HL-60 (cell line): ENCODE measurements around the gene CREB5.

ENCODE experiments used
- DNase-seq, 2 experiments: peaks; one replicate each; pipeline ENCODE4 v3.0.0-alpha.2; 2010 to 2020; ENCODE audit warnings: low read depth in 1 of 2, low spot score in 1 of 2
- H3K27ac ChIP-seq: fragments of 250-450 bp; sonication (Bioruptor Pico); replicated peaks from 2 replicates; pipeline ENCODE4 v1.5.1; 2020; ENCODE audit warnings: mild to moderate bottlenecking, moderate library complexity
- H3K27me3 ChIP-seq: fragments of 250-450 bp; sonication (Bioruptor Pico); 2 replicates; pipeline ENCODE4 v1.5.1; 2021; ENCODE audit warnings: mild to moderate bottlenecking, moderate library complexity; ENCODE audit not compliant: insufficient read depth, poor library complexity, severe bottlenecking
- H3K4me3 ChIP-seq: replicated peaks from 2 replicates; pipeline ENCODE4 v1.5.1; 2011; ENCODE audit warnings: mild to moderate bottlenecking, control low read depth, low read length; ENCODE audit not compliant: insufficient read depth
- GABPA ChIP-seq: IDR thresholded peaks from 2 replicates; pipeline ENCODE4 v1.6.1; 2012; ENCODE audit warnings: low read depth
- POLR2AphosphoS5 ChIP-seq: IDR thresholded peaks from 2 replicates; pipeline ENCODE4 v1.6.1; 2012; ENCODE audit warnings: low read depth
- SPI1 ChIP-seq: IDR thresholded peaks from 2 replicates; pipeline ENCODE4 v1.6.1; 2012; ENCODE audit warnings: low read depth, mild to moderate bottlenecking, borderline replicate concordance
- TF ChIP-seq, protein P1 (sequence below): IDR thresholded peaks from 2 replicates; pipeline ENCODE4 v1.6.1; 2012; ENCODE audit warnings: low read depth; ENCODE audit not compliant: insufficient replicate concordance
- TF ChIP-seq, protein P2 (sequence below): IDR thresholded peaks from one replicate; pipeline ENCODE4 v1.5.1; 2011; ENCODE audit warnings: low read length, control low read depth, inconsistent platforms; ENCODE audit not compliant: insufficient read depth

The CREB5 gene

DNA sequence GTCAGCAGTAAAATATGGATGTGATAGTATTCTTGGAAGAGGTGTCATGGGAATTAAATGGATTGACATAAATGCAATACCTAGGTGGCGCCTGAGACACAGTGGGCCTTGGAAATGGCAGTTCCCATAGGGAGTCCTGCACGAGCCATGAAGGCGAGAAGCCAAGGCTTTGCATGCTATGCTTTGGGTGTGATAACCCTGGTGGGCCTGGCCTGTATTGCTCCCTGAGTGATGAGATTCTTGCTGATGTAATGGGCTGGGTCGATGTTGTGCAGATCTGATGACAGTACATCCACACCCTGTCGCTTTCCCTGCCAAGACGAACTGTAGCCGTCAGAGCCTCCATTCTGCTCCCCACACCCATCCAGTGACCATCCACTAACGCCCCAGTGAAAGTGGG lies 46.4 kb downstream of the CREB5 start:
- DNase-seq, result no peak
- H3K27me3 ChIP-seq, result no peaks in the 10 kb centered on the region
- H3K27ac ChIP-seq, result no peak overlapping the region
- H3K4me3 ChIP-seq, result no peak overlapping the region
- TF ChIP-seq, protein P1, sequence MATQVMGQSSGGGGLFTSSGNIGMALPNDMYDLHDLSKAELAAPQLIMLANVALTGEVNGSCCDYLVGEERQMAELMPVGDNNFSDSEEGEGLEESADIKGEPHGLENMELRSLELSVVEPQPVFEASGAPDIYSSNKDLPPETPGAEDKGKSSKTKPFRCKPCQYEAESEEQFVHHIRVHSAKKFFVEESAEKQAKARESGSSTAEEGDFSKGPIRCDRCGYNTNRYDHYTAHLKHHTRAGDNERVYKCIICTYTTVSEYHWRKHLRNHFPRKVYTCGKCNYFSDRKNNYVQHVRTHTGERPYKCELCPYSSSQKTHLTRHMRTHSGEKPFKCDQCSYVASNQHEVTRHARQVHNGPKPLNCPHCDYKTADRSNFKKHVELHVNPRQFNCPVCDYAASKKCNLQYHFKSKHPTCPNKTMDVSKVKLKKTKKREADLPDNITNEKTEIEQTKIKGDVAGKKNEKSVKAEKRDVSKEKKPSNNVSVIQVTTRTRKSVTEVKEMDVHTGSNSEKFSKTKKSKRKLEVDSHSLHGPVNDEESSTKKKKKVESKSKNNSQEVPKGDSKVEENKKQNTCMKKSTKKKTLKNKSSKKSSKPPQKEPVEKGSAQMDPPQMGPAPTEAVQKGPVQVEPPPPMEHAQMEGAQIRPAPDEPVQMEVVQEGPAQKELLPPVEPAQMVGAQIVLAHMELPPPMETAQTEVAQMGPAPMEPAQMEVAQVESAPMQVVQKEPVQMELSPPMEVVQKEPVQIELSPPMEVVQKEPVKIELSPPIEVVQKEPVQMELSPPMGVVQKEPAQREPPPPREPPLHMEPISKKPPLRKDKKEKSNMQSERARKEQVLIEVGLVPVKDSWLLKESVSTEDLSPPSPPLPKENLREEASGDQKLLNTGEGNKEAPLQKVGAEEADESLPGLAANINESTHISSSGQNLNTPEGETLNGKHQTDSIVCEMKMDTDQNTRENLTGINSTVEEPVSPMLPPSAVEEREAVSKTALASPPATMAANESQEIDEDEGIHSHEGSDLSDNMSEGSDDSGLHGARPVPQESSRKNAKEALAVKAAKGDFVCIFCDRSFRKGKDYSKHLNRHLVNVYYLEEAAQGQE, result no peak
- TF ChIP-seq, protein P2, sequence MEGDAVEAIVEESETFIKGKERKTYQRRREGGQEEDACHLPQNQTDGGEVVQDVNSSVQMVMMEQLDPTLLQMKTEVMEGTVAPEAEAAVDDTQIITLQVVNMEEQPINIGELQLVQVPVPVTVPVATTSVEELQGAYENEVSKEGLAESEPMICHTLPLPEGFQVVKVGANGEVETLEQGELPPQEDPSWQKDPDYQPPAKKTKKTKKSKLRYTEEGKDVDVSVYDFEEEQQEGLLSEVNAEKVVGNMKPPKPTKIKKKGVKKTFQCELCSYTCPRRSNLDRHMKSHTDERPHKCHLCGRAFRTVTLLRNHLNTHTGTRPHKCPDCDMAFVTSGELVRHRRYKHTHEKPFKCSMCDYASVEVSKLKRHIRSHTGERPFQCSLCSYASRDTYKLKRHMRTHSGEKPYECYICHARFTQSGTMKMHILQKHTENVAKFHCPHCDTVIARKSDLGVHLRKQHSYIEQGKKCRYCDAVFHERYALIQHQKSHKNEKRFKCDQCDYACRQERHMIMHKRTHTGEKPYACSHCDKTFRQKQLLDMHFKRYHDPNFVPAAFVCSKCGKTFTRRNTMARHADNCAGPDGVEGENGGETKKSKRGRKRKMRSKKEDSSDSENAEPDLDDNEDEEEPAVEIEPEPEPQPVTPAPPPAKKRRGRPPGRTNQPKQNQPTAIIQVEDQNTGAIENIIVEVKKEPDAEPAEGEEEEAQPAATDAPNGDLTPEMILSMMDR, result no peak
- no peak for TF ChIP-seq GABPA
- TF ChIP-seq POLR2AphosphoS5, result no peak
- TF ChIP-seq SPI1, result no peak

DNA sequence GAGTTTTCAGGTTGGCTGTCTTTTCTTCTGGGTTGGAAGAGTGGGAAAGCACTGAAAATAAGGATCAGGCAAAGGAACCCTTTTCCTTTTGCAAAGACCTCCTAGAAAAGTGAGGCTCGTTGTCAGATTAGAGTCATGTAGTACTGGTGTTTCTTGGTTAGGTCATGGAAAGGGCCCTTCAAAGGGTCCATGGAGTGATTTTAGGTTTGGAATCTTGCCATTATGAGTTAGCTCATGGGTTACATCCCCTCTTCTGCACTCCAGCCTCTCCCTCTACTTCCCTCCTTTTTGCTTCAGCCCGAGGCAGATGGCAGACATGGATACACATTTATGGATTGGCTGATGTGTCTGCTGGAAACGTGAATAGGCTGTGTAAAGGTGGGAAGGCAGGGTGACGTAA lies 47.0 kb downstream of the CREB5 start:
- DNase-seq, result no peak
- Histone ChIP-seq H3K27ac (no peak overlapping the region), H3K27me3 (peaks cover under 1% of the 10 kb centered on the region), H3K4me3 (no peak overlapping the region)
- TF ChIP-seq, protein P1, result no peak
- no peak for TF ChIP-seq POLR2AphosphoS5
- TF ChIP-seq, protein P2, result no peak
- no peak for TF ChIP-seq GABPA
- no peak for TF ChIP-seq SPI1

DNA sequence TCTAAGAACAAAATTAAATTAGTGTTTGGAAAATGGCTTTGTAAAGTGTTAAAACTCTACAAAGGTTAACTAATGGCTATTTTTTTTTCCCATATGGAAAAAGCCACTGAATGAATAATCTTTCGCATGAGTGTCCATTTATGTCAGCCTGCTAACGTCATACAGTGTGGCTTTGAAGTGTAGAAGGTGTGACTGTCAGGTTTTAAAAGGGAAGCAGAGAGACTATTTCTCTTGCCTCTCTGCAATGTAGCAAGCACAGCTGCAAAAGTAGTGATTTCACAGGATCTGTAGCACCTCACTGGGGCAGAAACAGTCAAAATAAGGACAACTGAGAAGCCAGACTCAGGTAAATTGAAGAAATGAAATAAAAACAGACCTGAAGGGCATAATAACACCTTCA lies 53.4 kb downstream of the CREB5 start:
- TF ChIP-seq, protein P1, result no peak
- TF ChIP-seq POLR2AphosphoS5, result no peak
- no peak for TF ChIP-seq SPI1
- TF ChIP-seq, protein P2, result no peak
- no peak for TF ChIP-seq GABPA
- Histone ChIP-seq H3K27me3 (peaks cover 9% of the 10 kb centered on the region), H3K4me3 (no peak overlapping the region), H3K27ac (no peak overlapping the region)
- DNase-seq, result no peak
